ENCODE results near the gene MXI1. TPM values are rescaled to one million over a fixed set of nuclear protein-coding genes. Genes with fewer than 3 reads are reported as not detected.

Gene MXI1
- total RNA-seq, 1 donor from 2014 or later: 48.1 TPM

DNA sequence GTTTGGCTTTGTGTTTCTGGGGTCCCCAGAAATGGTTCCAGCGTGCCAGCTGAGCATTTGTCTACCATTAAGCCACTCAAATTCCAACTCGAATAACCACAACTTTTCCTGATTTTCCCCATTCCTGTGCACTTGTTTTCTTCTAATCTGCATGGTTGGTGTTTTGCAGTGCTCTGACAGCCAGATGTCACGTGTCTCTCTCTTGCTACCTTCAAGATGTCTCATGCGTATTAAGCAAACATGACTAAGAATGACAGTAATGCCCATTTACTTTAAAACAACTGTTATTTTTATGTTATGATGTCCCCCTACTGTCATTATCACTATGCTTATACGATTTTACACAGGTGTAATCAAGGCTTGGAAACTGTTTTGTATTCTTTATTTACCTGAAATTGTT, 35.2 kb upstream of the MXI1 start:
- Mint-ChIP-seq H3K36me3 (ENCODE audit: unreplicated experiment) (no peaks in the 10 kb centered on the region), H3K27me3 (ENCODE audit: unreplicated experiment) (peaks cover 15% of the 10 kb centered on the region), H3K27ac (ENCODE audit: unreplicated experiment) (no peak overlapping the region), H3K4me1 (ENCODE audit: low read depth, unreplicated experiment) (peaks cover 23% of the 10 kb centered on the region), H3K9me3 (ENCODE audit: unreplicated experiment) (peaks cover 4% of the 10 kb centered on the region), H3K4me3 (ENCODE audit: unreplicated experiment) (no peak overlapping the region)
- TF ChIP-seq, protein P1, sequence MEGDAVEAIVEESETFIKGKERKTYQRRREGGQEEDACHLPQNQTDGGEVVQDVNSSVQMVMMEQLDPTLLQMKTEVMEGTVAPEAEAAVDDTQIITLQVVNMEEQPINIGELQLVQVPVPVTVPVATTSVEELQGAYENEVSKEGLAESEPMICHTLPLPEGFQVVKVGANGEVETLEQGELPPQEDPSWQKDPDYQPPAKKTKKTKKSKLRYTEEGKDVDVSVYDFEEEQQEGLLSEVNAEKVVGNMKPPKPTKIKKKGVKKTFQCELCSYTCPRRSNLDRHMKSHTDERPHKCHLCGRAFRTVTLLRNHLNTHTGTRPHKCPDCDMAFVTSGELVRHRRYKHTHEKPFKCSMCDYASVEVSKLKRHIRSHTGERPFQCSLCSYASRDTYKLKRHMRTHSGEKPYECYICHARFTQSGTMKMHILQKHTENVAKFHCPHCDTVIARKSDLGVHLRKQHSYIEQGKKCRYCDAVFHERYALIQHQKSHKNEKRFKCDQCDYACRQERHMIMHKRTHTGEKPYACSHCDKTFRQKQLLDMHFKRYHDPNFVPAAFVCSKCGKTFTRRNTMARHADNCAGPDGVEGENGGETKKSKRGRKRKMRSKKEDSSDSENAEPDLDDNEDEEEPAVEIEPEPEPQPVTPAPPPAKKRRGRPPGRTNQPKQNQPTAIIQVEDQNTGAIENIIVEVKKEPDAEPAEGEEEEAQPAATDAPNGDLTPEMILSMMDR (IDR thresholded peaks at IDR 0.05; ENCODE audit: partially characterized antibody, unreplicated experiment): no peak
- DNase-seq: no peak

DNA sequence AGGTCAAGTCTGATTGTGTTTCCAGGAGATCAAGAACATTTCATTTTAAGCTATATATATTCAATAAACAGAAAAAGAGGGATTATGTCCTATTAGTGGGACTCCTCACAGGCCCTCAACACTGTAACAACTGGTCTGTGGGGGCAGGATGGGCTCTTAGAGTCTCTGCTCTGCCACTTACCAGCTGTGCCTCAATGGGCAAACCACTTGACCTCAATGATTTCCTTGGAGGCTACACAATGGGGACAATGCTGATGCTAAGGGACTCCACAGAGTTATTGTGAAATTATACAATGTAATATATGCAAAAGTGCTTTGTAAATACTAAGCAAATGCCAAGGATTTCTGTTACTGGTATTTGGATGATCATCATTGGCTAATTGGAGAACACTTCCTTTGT, 33.2 kb upstream of the MXI1 start:
- Mint-ChIP-seq H3K27me3 (ENCODE audit: unreplicated experiment) (peaks cover 10% of the 10 kb centered on the region), H3K36me3 (ENCODE audit: unreplicated experiment) (no peaks in the 10 kb centered on the region)

GRCh38 chr10:110174816-110175215, 32.6 kb upstream of the MXI1 start:
- Mint-ChIP-seq H3K4me3 (ENCODE audit: unreplicated experiment) (no peak overlapping the region), H3K4me1 (ENCODE audit: low read depth, unreplicated experiment) (peaks cover 9% of the 10 kb centered on the region), H3K9me3 (ENCODE audit: unreplicated experiment) (peaks cover 4% of the 10 kb centered on the region), H3K27ac (ENCODE audit: unreplicated experiment) (no peak overlapping the region), H3K27me3 (ENCODE audit: unreplicated experiment) (peaks cover 8% of the 10 kb centered on the region), H3K36me3 (ENCODE audit: unreplicated experiment) (no peaks in the 10 kb centered on the region)
- no peak for DNase-seq
- TF ChIP-seq, protein P1 (IDR thresholded peaks at IDR 0.05; ENCODE audit: partially characterized antibody, unreplicated experiment): no peak

More for the DNA sequence above, 33.2 kb upstream of the MXI1 start:
- Mint-ChIP-seq H3K4me3 (ENCODE audit: unreplicated experiment) (no peak overlapping the region), H3K9me3 (ENCODE audit: unreplicated experiment) (peaks cover 4% of the 10 kb centered on the region), H3K27ac (ENCODE audit: unreplicated experiment) (no peak overlapping the region), H3K4me1 (ENCODE audit: low read depth, unreplicated experiment) (peaks cover 15% of the 10 kb centered on the region)
- TF ChIP-seq, protein P1 (IDR thresholded peaks at IDR 0.05; ENCODE audit: partially characterized antibody, unreplicated experiment): no peak
- no peak for DNase-seq

GRCh38 chr10:110175406-110175805, 32.0 kb upstream of the MXI1 start:
- TF ChIP-seq, protein P1 (IDR thresholded peaks at IDR 0.05; ENCODE audit: partially characterized antibody, unreplicated experiment): no peak
- Mint-ChIP-seq H3K4me3 (ENCODE audit: unreplicated experiment) (no peak overlapping the region), H3K27me3 (ENCODE audit: unreplicated experiment) (peaks cover 8% of the 10 kb centered on the region), H3K36me3 (ENCODE audit: unreplicated experiment) (no peaks in the 10 kb centered on the region), H3K4me1 (ENCODE audit: low read depth, unreplicated experiment) (peaks cover 6% of the 10 kb centered on the region), H3K9me3 (ENCODE audit: unreplicated experiment) (peaks cover 4% of the 10 kb centered on the region), H3K27ac (ENCODE audit: unreplicated experiment) (no peak overlapping the region)
- no peak for DNase-seq

DNA sequence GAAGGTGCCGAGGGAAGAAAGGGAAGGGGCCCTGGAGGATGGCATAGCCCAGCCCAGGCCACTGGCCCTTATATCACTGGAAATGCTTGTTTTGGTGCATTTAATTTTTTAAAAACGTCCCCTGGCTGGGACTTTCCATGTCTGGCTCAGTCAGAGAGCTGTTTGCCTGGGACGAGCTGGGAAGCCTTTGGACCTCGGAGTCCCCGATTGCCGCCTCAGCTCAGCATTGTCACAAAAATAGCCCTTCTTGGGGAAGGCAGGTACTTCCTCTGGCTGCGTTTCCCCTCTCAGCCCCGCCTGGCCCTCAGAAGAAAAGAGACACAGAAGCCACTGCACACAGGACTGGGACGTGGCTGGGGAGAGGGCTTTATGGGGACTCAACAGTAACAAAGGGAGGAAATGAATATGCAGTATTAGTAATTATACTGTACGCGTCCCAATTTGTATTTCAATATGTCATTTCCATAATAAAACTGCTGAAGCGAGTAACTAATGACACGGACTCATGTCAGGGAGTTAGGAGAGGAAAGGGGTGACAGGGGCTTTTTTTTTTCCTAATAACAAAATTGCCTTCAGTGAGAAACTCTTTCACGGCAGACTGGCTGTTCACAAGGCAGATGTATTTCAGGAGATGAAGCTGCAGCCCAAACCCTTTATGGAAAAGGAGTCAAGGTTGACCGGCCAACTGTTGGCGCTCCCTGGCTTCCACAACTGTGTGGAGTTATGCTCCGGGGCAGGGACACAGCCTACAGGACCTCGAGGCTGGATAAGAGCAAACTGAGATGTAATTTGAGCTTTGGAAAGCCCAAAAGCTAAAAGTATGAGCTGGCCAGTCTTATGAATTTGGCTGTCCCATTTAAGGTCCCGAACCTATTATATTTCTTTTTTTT, 31.0 kb upstream of the MXI1 start:
- no peak overlapping the region for H3K4me3 Mint-ChIP-seq (ENCODE audit: unreplicated experiment)
- H3K36me3 Mint-ChIP-seq (ENCODE audit: unreplicated experiment): no peaks in the 10 kb centered on the region
- H3K27me3 Mint-ChIP-seq (ENCODE audit: unreplicated experiment): peaks cover 7% of the 10 kb centered on the region
- peaks cover 2% of the 10 kb centered on the region for H3K9me3 Mint-ChIP-seq (ENCODE audit: unreplicated experiment)
- TF ChIP-seq, protein P1 (IDR thresholded peaks at IDR 0.05; ENCODE audit: partially characterized antibody, unreplicated experiment): no peak
- DNase-seq: no peak
- no peaks in the 10 kb centered on the region for H3K4me1 Mint-ChIP-seq (ENCODE audit: low read depth, unreplicated experiment)
- H3K27ac Mint-ChIP-seq (ENCODE audit: unreplicated experiment): no peak overlapping the region

Measured in glutamatergic neuron (in vitro differentiated cells).